Osteoblast (primary cell): ENCODE data around the gene SSTR5. TPM values are rescaled to one million over a fixed set of nuclear protein-coding genes. Genes with fewer than 3 reads are reported as not detected.

Experiments used
- DNase-seq: peaks from one replicate; pipeline ENCODE4 v3.0.0; 2011; ENCODE audit warnings: low spot score, mixed read lengths; ENCODE audit not compliant: insufficient read length; ENCODE audit errors: missing footprints
- H2AFZ ChIP-seq: 2 replicates; pipeline ENCODE4 v1.6.0; 2011; ENCODE audit warnings: mild to moderate bottlenecking, low read length
- H3K27ac ChIP-seq: 2 replicates; pipeline ENCODE4 v1.5.1; 2011; ENCODE audit warnings: mild to moderate bottlenecking, low read depth, low read length, moderate library complexity
- H3K27me3 ChIP-seq: 2 replicates; pipeline ENCODE4 v1.6.0; 2012; ENCODE audit warnings: mild to moderate bottlenecking, control low read depth, inconsistent platforms, low read length, moderate library complexity; ENCODE audit not compliant: insufficient read depth
- H3K36me3 ChIP-seq: 2 replicates; pipeline ENCODE4 v1.5.1; 2011; ENCODE audit warnings: mild to moderate bottlenecking, low read length, control low read depth, moderate library complexity; ENCODE audit not compliant: insufficient read depth
- H3K4me1 ChIP-seq: 2 replicates; pipeline ENCODE4 v1.5.1; 2011; ENCODE audit warnings: mild to moderate bottlenecking, low read length, control low read depth, moderate library complexity; ENCODE audit not compliant: insufficient read depth
- H3K4me2 ChIP-seq: 2 replicates; pipeline ENCODE4 v1.6.0; 2011; ENCODE audit warnings: mild to moderate bottlenecking, low read length; ENCODE audit not compliant: insufficient read depth
- H3K4me3 ChIP-seq: fragments of 200-600 bp; sonication (generic); 3 replicates; pipeline ENCODE4 v1.5.1; 2012; ENCODE audit warnings: mild to moderate bottlenecking, low read length, inconsistent platforms; ENCODE audit not compliant: insufficient read depth
- H3K79me2 ChIP-seq: 2 replicates; pipeline ENCODE4 v1.6.0; 2012; ENCODE audit warnings: mild to moderate bottlenecking, low read length, control low read depth, inconsistent platforms; ENCODE audit not compliant: insufficient read depth
- H3K9me3 ChIP-seq: 2 replicates; pipeline ENCODE4 v1.5.1; 2011; ENCODE audit warnings: low read depth, low read length, control low read depth
- H4K20me1 ChIP-seq: 2 replicates; pipeline ENCODE4 v1.6.0; 2012; ENCODE audit warnings: mild to moderate bottlenecking, low read length, control low read depth; ENCODE audit not compliant: insufficient read depth
- CTCF ChIP-seq: IDR thresholded peaks from 2 replicates; pipeline ENCODE4 v1.5.1; 2011; ENCODE audit warnings: mild to moderate bottlenecking, low read depth, low read length, moderate library complexity; ENCODE audit errors: extremely low read depth
- total RNA-seq: library from RNA; depleted of rRNA; stranded (reverse); fragments of >200 nt; gene quantifications from 2 replicates; pipeline ENCODE4 v1.2.3, GENCODE V29; 2012

SSTR5 gene
- total RNA-seq, 1 donor, result not detected

DNA sequence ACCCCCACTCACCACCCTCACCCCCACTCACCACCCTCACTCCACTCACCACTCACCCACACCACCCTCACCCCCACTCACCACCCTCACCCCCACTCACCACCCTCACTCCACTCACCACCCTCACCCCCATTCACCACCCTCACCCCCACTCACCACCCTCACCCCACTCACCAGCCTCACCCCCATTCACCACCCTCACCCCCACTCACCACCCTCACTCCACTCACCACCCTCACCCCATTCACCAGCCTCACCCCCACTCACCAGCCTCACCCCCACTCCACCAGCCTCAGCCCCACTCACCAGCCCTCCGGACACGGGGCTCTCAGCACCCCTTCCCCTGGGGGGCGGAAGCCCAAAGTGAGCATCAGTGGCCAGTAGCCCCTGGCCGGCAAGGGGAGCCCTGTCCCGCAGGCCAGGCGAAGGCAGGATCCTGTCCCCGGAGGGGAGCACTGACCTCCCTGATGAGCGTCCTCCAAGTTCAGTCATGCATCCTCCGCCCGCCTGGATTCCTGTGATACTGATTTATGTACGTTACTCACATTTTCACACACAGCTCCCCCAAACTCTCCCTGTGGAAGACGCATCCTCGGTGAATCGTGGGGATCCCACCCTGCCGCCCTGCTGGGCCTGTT is 41.5 kb downstream of the SSTR5 start:
- H3K79me2 ChIP-seq, result no peaks in the 10 kb centered on the region
- H3K27me3 ChIP-seq, result peaks cover 17% of the 10 kb centered on the region
- H3K9me3 ChIP-seq, result no peaks in the 10 kb centered on the region
- no peak for TF ChIP-seq CTCF
- no peaks in the 10 kb centered on the region for H4K20me1 ChIP-seq
- H3K4me1 ChIP-seq, result no peaks in the 10 kb centered on the region
- no peaks in the 10 kb centered on the region for H3K36me3 ChIP-seq
- no peak overlapping the region for H3K4me3 ChIP-seq
- peak; percentile 78 for DNase-seq
- no peak overlapping the region for H3K27ac ChIP-seq
- H3K4me2 ChIP-seq, result no peak overlapping the region
- no peak overlapping the region for H2AFZ ChIP-seq

GRCh38 chr16:1116693-1117077 is 44.1 kb downstream of the SSTR5 start:
- DNase-seq, result peak; percentile 74
- H3K4me1 ChIP-seq, result no peaks in the 10 kb centered on the region
- H3K36me3 ChIP-seq, result no peaks in the 10 kb centered on the region
- no peaks in the 10 kb centered on the region for H3K9me3 ChIP-seq
- no peak overlapping the region for H3K27ac ChIP-seq
- no peaks in the 10 kb centered on the region for H3K79me2 ChIP-seq
- no peaks in the 10 kb centered on the region for H4K20me1 ChIP-seq
- TF ChIP-seq CTCF, result no peak
- H2AFZ ChIP-seq, result no peak overlapping the region
- no peak overlapping the region for H3K4me3 ChIP-seq
- no peak overlapping the region for H3K4me2 ChIP-seq
- peaks cover 14% of the 10 kb centered on the region for H3K27me3 ChIP-seq

GRCh38 chr16:1117176-1117900 is 44.8 kb downstream of the SSTR5 start:
- Histone ChIP-seq H3K4me2 (no peak overlapping the region), H2AFZ (no peak overlapping the region), H3K27me3 (peaks cover 19% of the 10 kb centered on the region), H3K27ac (no peak overlapping the region), H3K9me3 (no peaks in the 10 kb centered on the region), H3K4me3 (no peak overlapping the region), H3K79me2 (no peaks in the 10 kb centered on the region), H3K36me3 (no peaks in the 10 kb centered on the region), H3K4me1 (no peaks in the 10 kb centered on the region), H4K20me1 (no peaks in the 10 kb centered on the region)
- no peak for DNase-seq
- no peak for TF ChIP-seq CTCF

- Histone ChIP-seq H3K79me2 (no peaks in the 10 kb centered on the region), H3K27me3 (peaks cover 19% of the 10 kb centered on the region), H3K4me2 (no peak overlapping the region), H3K4me3 (no peak overlapping the region), H3K27ac (no peak overlapping the region), H3K36me3 (no peaks in the 10 kb centered on the region), H2AFZ (no peak overlapping the region), H3K4me1 (no peaks in the 10 kb centered on the region), H3K9me3 (no peaks in the 10 kb centered on the region), H4K20me1 (no peaks in the 10 kb centered on the region)
- DNase-seq, result no peak
- no peak for TF ChIP-seq CTCF
These were observed 45.4 kb downstream of the SSTR5 start for GRCh38 chr16:1117926-1118325.
